HEK293 (cell line): ENCODE data around the gene STARD9.

Experiments used
- CTCF ChIA-PET: fragments of 350-600 bp; formaldehyde crosslinking; extraction: SDS; loops from one replicate; lab custom pipeline; 2021; ENCODE audit warnings: antibody characterized with exemption; lab: Yijun Ruan, JAX
- POLR2A ChIA-PET: fragments of 300-600 bp; formaldehyde crosslinking; extraction: SDS; loops from one replicate; lab custom pipeline; 2020; ENCODE audit warnings: antibody characterized with exemption, inconsistent platforms; lab: Yijun Ruan, JAX
- H3K27ac ChIP-seq: fragments of 200-500 bp; sonication (Bioruptor generic); 2 replicates; pipeline ENCODE4 v1.5.1; 2014; ENCODE audit warnings: low read depth, low read length, control low read depth, inconsistent platforms; ENCODE audit errors: extremely low read depth
- H3K36me3 ChIP-seq, 2 experiments: fragments of 200-500 bp in 1 of 2; sonication (Bioruptor generic) in 1 of 2; 1 replicate in 1 of 2; 2 replicates in 1 of 2; pipeline ENCODE4 v1.5.1; 2014 to 2017; ENCODE audit warnings: inconsistent platforms in 2 of 2, low read length in 2 of 2; ENCODE audit not compliant: control insufficient read depth in 2 of 2, insufficient read depth in 1 of 2
- H3K4me1 ChIP-seq: fragments of 200-500 bp; sonication (Bioruptor generic); 2 replicates; pipeline ENCODE4 v1.5.1; 2014; ENCODE audit warnings: mild to moderate bottlenecking, low read length, inconsistent platforms; ENCODE audit not compliant: control insufficient read depth, insufficient read depth
- H3K4me3 ChIP-seq: 2 replicates; pipeline ENCODE4 v1.5.1; 2011; ENCODE audit warnings: low read depth, mild to moderate bottlenecking, control low read depth, low read length, moderate library complexity
- H3K9me3 ChIP-seq: fragments of 200-500 bp; sonication (Bioruptor generic); 2 replicates; pipeline ENCODE4 v1.5.1; 2014; ENCODE audit warnings: low read depth, low read length, inconsistent platforms; ENCODE audit not compliant: control insufficient read depth, insufficient read depth
- BCL11B ChIP-seq: fragments of 450-650 bp; formaldehyde crosslinking; IDR thresholded peaks from 2 replicates; pipeline ENCODE4 v1.5.1; 2016; ENCODE audit warnings: low read depth, missing biosample characterization, missing genetic modification characterization
- GLIS2 ChIP-seq: fragments of 450-650 bp; formaldehyde crosslinking; IDR thresholded peaks from 2 replicates; pipeline ENCODE4 v1.5.1; 2016; ENCODE audit warnings: missing biosample characterization, missing genetic modification characterization
- KLF1 ChIP-seq: fragments of 450-650 bp; formaldehyde crosslinking; IDR thresholded peaks from 2 replicates; pipeline ENCODE4 v1.5.1; 2016; ENCODE audit warnings: missing biosample characterization, missing genetic modification characterization
- SALL2 ChIP-seq: fragments of 450-650 bp; formaldehyde crosslinking; IDR thresholded peaks from 2 replicates; pipeline ENCODE4 v1.5.0; 2017; ENCODE audit warnings: missing biosample characterization, mild to moderate bottlenecking, missing genetic modification characterization, borderline replicate concordance
- WT1 ChIP-seq: fragments of 450-650 bp; formaldehyde crosslinking; IDR thresholded peaks from 2 replicates; pipeline ENCODE4 v1.5.1; 2016; ENCODE audit warnings: missing biosample characterization, missing genetic modification characterization
- ZBTB17 ChIP-seq: fragments of 450-650 bp; formaldehyde crosslinking; IDR thresholded peaks from 2 replicates; pipeline ENCODE4 v1.5.1; 2016; ENCODE audit warnings: missing biosample characterization, missing genetic modification characterization
- ZEB2 ChIP-seq: fragments of 450-650 bp; formaldehyde crosslinking; IDR thresholded peaks from 2 replicates; pipeline ENCODE4 v1.5.1; 2016; ENCODE audit warnings: missing biosample characterization, missing genetic modification characterization
- ZNF19 ChIP-seq: fragments of 450-650 bp; formaldehyde crosslinking; IDR thresholded peaks from 2 replicates; pipeline ENCODE4; 2016; ENCODE audit warnings: missing biosample characterization, missing genetic modification characterization, low read depth
- ZNF223 ChIP-seq: fragments of 450-650 bp; formaldehyde crosslinking; IDR thresholded peaks from 2 replicates; pipeline ENCODE4 v1.5.1; 2016; ENCODE audit warnings: missing biosample characterization, missing genetic modification characterization
- ZNF24 ChIP-seq: fragments of 450-650 bp; formaldehyde crosslinking; IDR thresholded peaks from 2 replicates; pipeline ENCODE4 v1.5.1; 2016; ENCODE audit warnings: missing biosample characterization, missing genetic modification characterization
- ZNF266 ChIP-seq: fragments of 450-650 bp; formaldehyde crosslinking; IDR thresholded peaks from 2 replicates; pipeline ENCODE4 v1.5.1; 2016; ENCODE audit warnings: missing biosample characterization, missing genetic modification characterization, low read depth
- ZNF473 ChIP-seq: fragments of 450-650 bp; formaldehyde crosslinking; IDR thresholded peaks from 2 replicates; pipeline ENCODE4 v1.5.1; 2017; ENCODE audit warnings: missing biosample characterization, missing genetic modification characterization
- ZNF530 ChIP-seq: fragments of 450-650 bp; formaldehyde crosslinking; IDR thresholded peaks from 2 replicates; pipeline ENCODE4 v1.5.1; 2016; ENCODE audit warnings: low read depth, missing biosample characterization, missing genetic modification characterization
- ZNF560 ChIP-seq: fragments of 450-650 bp; formaldehyde crosslinking; IDR thresholded peaks from 2 replicates; pipeline ENCODE4 v1.5.1; 2017; ENCODE audit warnings: missing biosample characterization, missing genetic modification characterization, borderline replicate concordance
- ZNF571 ChIP-seq: fragments of 450-650 bp; formaldehyde crosslinking; IDR thresholded peaks from 2 replicates; pipeline ENCODE4 v1.5.0; 2017; ENCODE audit warnings: missing biosample characterization, missing genetic modification characterization
- ZNF621 ChIP-seq: fragments of 450-650 bp; formaldehyde crosslinking; IDR thresholded peaks from 2 replicates; pipeline ENCODE4 v1.5.1; 2017; ENCODE audit warnings: missing biosample characterization, missing genetic modification characterization
- ZNF626 ChIP-seq: fragments of 450-650 bp; sonication (Bioruptor Pico); formaldehyde crosslinking; IDR thresholded peaks from 2 replicates; pipeline ENCODE4 v1.5.1; 2018; ENCODE audit warnings: missing biosample characterization, missing genetic modification characterization, inconsistent platforms
- ZNF785 ChIP-seq: fragments of 450-650 bp; formaldehyde crosslinking; IDR thresholded peaks from 2 replicates; pipeline ENCODE4 v1.5.1; 2016; ENCODE audit warnings: missing biosample characterization, missing genetic modification characterization
- ZNF837 ChIP-seq: fragments of 450-650 bp; formaldehyde crosslinking; IDR thresholded peaks from 2 replicates; pipeline ENCODE4 v1.5.1; 2016; ENCODE audit warnings: missing biosample characterization, missing genetic modification characterization
- TF ChIP-seq, protein P1 (sequence below): fragments of 450-650 bp; formaldehyde crosslinking; IDR thresholded peaks from 2 replicates; pipeline ENCODE4 v1.5.0; 2017; ENCODE audit warnings: missing biosample characterization, missing genetic modification characterization, borderline replicate concordance
- TF ChIP-seq, protein P2 (sequence below): fragments of 450-650 bp; formaldehyde crosslinking; IDR thresholded peaks from 2 replicates; pipeline ENCODE4 v1.5.1; 2016; ENCODE audit warnings: missing biosample characterization, missing genetic modification characterization
- TF ChIP-seq, protein P3 (sequence below): fragments of 450-650 bp; formaldehyde crosslinking; IDR thresholded peaks from 2 replicates; pipeline ENCODE4 v1.5.1; 2016; ENCODE audit warnings: missing biosample characterization, missing genetic modification characterization
- TF ChIP-seq, protein P4 (sequence below): fragments of 450-650 bp; formaldehyde crosslinking; IDR thresholded peaks from 2 replicates; pipeline ENCODE4 v1.5.1; 2016; ENCODE audit warnings: missing biosample characterization, missing genetic modification characterization

Gene STARD9

DNA sequence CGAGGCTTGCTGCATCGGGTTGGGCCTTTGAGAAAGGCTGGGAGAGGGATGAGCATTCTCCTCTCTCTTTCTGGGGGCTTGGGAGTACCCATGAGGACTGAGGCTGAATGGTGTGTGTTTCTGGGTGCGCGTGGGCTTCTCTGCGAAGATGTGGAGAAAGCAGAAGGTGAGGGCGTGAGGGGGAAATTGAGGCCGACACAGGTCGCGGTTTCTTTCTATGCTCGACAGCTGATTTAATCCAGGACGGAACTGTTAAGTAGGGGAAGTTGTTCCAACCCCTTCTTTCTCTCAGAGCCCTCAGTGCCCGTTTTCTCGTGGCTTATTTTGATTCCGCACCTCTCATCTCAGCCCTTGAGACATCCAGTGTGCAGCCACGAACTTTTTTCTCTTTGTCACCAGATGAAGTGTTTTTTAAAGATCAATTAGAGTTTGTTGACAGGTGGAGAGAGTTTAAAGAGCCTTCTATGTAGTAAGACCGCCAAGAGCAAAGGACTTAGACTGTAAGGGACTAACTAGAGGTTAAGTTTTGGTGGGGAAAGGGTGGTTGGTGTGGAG lies 711 bp downstream of the STARD9 start (continued):
- TF ChIP-seq, protein P1, sequence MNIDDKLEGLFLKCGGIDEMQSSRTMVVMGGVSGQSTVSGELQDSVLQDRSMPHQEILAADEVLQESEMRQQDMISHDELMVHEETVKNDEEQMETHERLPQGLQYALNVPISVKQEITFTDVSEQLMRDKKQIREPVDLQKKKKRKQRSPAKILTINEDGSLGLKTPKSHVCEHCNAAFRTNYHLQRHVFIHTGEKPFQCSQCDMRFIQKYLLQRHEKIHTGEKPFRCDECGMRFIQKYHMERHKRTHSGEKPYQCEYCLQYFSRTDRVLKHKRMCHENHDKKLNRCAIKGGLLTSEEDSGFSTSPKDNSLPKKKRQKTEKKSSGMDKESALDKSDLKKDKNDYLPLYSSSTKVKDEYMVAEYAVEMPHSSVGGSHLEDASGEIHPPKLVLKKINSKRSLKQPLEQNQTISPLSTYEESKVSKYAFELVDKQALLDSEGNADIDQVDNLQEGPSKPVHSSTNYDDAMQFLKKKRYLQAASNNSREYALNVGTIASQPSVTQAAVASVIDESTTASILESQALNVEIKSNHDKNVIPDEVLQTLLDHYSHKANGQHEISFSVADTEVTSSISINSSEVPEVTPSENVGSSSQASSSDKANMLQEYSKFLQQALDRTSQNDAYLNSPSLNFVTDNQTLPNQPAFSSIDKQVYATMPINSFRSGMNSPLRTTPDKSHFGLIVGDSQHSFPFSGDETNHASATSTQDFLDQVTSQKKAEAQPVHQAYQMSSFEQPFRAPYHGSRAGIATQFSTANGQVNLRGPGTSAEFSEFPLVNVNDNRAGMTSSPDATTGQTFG (tag by site-specific recombination): no peak
- TF ChIP-seq WT1 (tag by site-specific recombination) (no peak), ZNF560 (tag by site-specific recombination) (no peak), ZNF473 (tag by site-specific recombination) (no peak), GLIS2 (0 out of 2 replicates have a peak, but pooled peaks have one; percentile 10), ZNF266 (no peak), ZBTB17 (tag by site-specific recombination) (peak; percentile 73), ZNF626 (no peak), ZNF530 (tag by site-specific recombination) (no peak)
- TF ChIP-seq, protein P2, sequence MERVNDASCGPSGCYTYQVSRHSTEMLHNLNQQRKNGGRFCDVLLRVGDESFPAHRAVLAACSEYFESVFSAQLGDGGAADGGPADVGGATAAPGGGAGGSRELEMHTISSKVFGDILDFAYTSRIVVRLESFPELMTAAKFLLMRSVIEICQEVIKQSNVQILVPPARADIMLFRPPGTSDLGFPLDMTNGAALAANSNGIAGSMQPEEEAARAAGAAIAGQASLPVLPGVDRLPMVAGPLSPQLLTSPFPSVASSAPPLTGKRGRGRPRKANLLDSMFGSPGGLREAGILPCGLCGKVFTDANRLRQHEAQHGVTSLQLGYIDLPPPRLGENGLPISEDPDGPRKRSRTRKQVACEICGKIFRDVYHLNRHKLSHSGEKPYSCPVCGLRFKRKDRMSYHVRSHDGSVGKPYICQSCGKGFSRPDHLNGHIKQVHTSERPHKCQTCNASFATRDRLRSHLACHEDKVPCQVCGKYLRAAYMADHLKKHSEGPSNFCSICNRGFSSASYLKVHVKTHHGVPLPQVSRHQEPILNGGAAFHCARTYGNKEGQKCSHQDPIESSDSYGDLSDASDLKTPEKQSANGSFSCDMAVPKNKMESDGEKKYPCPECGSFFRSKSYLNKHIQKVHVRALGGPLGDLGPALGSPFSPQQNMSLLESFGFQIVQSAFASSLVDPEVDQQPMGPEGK: 0 out of 2 replicates have a peak, but pooled peaks have one; percentile 3

DNA sequence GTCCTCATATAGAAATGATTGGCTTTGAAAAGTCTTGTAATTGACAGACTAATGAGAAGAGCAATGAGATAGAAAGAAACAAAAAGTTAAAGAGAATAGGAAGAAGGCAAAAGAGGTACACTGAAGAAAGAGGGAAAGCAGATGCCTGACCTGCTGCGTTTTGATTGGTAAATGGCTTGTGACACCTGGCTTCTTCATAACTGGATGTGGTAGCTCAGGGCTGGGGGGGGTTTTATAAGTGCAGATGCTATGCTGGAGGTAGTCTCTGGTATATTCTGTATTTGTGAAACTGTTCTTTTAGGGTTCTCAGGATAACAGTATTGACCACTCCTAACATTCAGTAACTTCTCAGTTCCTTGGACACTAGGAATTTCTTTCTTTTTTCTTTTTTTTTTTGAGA lies 1.4 kb downstream of the STARD9 start:
- H3K9me3 ChIP-seq: no peaks in the 10 kb centered on the region
- CTCF ChIA-PET: interaction anchor here (0.6 to 0.7 kb wide), 2 partner anchors 12 to 18 kb away, joined by 3 read pairs; no protein-coding TSS in a partner anchor

DNA sequence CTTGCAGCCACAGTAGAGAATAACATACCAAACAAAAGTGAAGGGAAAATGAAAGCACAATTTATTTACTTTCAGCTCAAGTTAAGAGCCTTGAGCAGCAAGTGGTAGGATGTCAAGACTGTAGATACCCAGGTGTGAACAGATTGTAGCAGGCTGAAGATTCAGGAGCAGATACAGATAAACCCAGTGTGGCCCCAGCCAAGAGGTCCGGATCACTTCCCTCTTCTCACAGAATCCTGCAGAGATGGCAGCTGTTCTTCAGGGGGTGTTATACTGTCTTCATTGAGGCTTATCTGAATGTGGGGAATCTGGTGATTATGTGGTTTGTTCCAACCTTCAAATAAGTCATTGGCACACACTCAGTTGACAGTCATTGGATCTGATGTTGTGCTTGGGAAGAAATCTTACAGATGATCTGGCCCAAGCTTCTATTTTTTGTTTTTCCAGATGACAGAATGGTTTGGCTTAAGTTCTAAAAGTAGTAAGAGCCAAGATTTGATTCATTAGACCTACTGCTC lies 2.2 kb downstream of the STARD9 start:
- Histone ChIP-seq H3K4me1 (peaks cover 3% of the 10 kb centered on the region), H3K36me3 (no peaks in the 10 kb centered on the region), H3K4me3 (no peak overlapping the region), H3K27ac (no peak overlapping the region), H3K9me3 (no peaks in the 10 kb centered on the region)
- ChIA-PET CTCF (interaction anchor here (0.6 to 0.7 kb wide), 2 partner anchors 11 to 17 kb away, joined by 3 read pairs; no protein-coding TSS in a partner anchor), POLR2A (no interaction called here)
- TF ChIP-seq ZNF223 (no peak), ZNF266 (no peak), ZNF24 (tag by site-specific recombination) (no peak), ZNF571 (tag by site-specific recombination) (no peak), ZEB2 (tag by site-specific recombination) (no peak), ZNF785 (tag by site-specific recombination) (no peak)
- TF ChIP-seq, protein P3, sequence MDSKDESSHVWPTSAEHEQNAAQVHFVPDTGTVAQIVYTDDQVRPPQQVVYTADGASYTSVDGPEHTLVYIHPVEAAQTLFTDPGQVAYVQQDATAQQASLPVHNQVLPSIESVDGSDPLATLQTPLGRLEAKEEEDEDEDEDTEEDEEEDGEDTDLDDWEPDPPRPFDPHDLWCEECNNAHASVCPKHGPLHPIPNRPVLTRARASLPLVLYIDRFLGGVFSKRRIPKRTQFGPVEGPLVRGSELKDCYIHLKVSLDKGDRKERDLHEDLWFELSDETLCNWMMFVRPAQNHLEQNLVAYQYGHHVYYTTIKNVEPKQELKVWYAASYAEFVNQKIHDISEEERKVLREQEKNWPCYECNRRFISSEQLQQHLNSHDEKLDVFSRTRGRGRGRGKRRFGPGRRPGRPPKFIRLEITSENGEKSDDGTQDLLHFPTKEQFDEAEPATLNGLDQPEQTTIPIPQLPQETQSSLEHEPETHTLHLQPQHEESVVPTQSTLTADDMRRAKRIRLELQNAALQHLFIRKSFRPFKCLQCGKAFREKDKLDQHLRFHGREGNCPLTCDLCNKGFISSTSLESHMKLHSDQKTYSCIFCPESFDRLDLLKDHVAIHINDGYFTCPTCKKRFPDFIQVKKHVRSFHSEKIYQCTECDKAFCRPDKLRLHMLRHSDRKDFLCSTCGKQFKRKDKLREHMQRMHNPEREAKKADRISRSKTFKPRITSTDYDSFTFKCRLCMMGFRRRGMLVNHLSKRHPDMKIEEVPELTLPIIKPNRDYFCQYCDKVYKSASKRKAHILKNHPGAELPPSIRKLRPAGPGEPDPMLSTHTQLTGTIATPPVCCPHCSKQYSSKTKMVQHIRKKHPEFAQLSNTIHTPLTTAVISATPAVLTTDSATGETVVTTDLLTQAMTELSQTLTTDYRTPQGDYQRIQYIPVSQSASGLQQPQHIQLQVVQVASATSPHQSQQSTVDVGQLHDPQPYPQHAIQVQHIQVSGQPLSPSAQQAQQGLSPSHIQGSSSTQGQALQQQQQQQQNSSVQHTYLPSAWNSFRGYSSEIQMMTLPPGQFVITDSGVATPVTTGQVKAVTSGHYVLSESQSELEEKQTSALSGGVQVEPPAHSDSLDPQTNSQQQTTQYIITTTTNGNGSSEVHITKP: peak; percentile 82

More for the DNA sequence above, 1.4 kb downstream of the STARD9 start:
- POLR2A ChIA-PET: no interaction called here
- Histone ChIP-seq H3K27ac (no peak overlapping the region), H3K36me3 (no peaks in the 10 kb centered on the region), H3K4me3 (no peak overlapping the region)
- no peak for TF ChIP-seq ZNF837 (tag by site-specific recombination)
- TF ChIP-seq, protein P4, sequence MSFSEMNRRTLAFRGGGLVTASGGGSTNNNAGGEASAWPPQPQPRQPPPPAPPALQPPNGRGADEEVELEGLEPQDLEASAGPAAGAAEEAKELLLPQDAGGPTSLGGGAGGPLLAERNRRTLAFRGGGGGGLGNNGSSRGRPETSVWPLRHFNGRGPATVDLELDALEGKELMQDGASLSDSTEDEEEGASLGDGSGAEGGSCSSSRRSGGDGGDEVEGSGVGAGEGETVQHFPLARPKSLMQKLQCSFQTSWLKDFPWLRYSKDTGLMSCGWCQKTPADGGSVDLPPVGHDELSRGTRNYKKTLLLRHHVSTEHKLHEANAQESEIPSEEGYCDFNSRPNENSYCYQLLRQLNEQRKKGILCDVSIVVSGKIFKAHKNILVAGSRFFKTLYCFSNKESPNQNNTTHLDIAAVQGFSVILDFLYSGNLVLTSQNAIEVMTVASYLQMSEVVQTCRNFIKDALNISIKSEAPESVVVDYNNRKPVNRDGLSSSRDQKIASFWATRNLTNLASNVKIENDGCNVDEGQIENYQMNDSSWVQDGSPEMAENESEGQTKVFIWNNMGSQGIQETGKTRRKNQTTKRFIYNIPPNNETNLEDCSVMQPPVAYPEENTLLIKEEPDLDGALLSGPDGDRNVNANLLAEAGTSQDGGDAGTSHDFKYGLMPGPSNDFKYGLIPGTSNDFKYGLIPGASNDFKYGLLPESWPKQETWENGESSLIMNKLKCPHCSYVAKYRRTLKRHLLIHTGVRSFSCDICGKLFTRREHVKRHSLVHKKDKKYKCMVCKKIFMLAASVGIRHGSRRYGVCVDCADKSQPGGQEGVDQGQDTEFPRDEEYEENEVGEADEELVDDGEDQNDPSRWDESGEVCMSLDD (tag by site-specific recombination): no peak
- TF ChIP-seq BCL11B (tag by site-specific recombination): no peak
- no peak for TF ChIP-seq ZNF621 (tag by site-specific recombination)
- no peak for TF ChIP-seq ZNF19 (tag by site-specific recombination)
- TF ChIP-seq KLF1: no peak
- TF ChIP-seq SALL2 (tag by site-specific recombination): no peak
- TF ChIP-seq, all 188 proteins: peak for 0
- peaks cover 3% of the 10 kb centered on the region for H3K4me1 ChIP-seq
